K562 (cell line): Measurements from ENCODE around the gene BMPR2. TPM values are rescaled to one million over a fixed set of nuclear protein-coding genes. Genes with fewer than 3 reads are reported as not detected.

Experiments used
- ATAC-seq: fragments of 200-7000 bp; cut with Tn5 transposase; 3 replicates; pipeline ENCODE4 v1.9.1; 2020; ENCODE audit warnings: moderate library complexity
- BruUV-seq: library from RNA; stranded (reverse); fragments of 400-500 nt; replicated peaks from 2 replicates; lab custom pipeline; 2021; lab: Mats Ljungman, UMichigan
- CTCF ChIA-PET: fragments of 300-600 bp; formaldehyde crosslinking; extraction: SDS; loops from one replicate; lab custom pipeline; 2021; ENCODE audit warnings: low intra/inter-chr PET ratio; lab: Yijun Ruan, JAX
- POLR2A ChIA-PET: fragments of 300-600, 350-650 bp; sonication (Branson Sonifier 250); formaldehyde crosslinking; extraction: SDS; loops from one replicate; lab custom pipeline; 2021; ENCODE audit warnings: antibody characterized with exemption, inconsistent platforms; lab: Yijun Ruan, JAX
- DNase-seq, 4 experiments: peaks; one replicate each; pipeline versions ENCODE4 v3.0.0 to v3.0.0-alpha.2; 2011 to 2018; ENCODE audit warnings: low spot score in 3 of 4, mixed read lengths in 3 of 4; ENCODE audit errors: extremely low read depth in 1 of 4
- FAIRE-seq: peaks from 2 replicates; lab custom pipeline; 2011; peaks lifted over from hg19 to GRCh38; lab: Jason Lieb, UNC
- H2AFZ ChIP-seq: 2 replicates; pipeline ENCODE4 v1.6.0; 2011; ENCODE audit warnings: low read depth, low read length, control low read depth, inconsistent platforms
- H3K27ac ChIP-seq: fragments of 200-600 bp; 3 replicates; pipeline ENCODE4 v1.8.0; 2011; ENCODE audit warnings: low read depth, mild to moderate bottlenecking, control low read depth, inconsistent platforms, low read length, moderate library complexity, mixed read lengths; ENCODE audit errors: extremely low read depth
- H3K27me3 ChIP-seq, 2 experiments: fragments of 300-600 bp in 1 of 2; 2 replicates in 1 of 2; 3 replicates in 1 of 2; pipeline versions ENCODE4 v1.6.0 to v1.8.0; 2011; ENCODE audit warnings: inconsistent platforms in 2 of 2, low read length in 2 of 2, mild to moderate bottlenecking in 1 of 2, mixed read lengths in 1 of 2, moderate library complexity in 1 of 2; ENCODE audit not compliant: control insufficient read depth in 2 of 2, insufficient read depth in 2 of 2
- H3K36me3 ChIP-seq: fragments of 300-600 bp; 3 replicates; pipeline ENCODE4 v1.8.0; 2011; ENCODE audit warnings: mild to moderate bottlenecking, low read length, inconsistent platforms; ENCODE audit not compliant: control insufficient read depth, insufficient read depth
- H3K4me1 ChIP-seq, 2 experiments: fragments of 200-600 bp in 1 of 2; replicated peaks in 1 of 2; 2 replicates in 1 of 2; 3 replicates in 1 of 2; pipeline versions ENCODE4 v1.5.1 to v1.8.0; 2011; ENCODE audit warnings: inconsistent platforms in 2 of 2, low read length in 2 of 2, mild to moderate bottlenecking in 1 of 2, mixed read lengths in 1 of 2, moderate library complexity in 1 of 2; ENCODE audit not compliant: control insufficient read depth in 2 of 2, insufficient read depth in 2 of 2
- H3K4me2 ChIP-seq: 2 replicates; pipeline ENCODE4 v1.6.1; 2011; ENCODE audit warnings: low read length, control low read depth, inconsistent platforms, mixed read lengths; ENCODE audit not compliant: insufficient read depth
- H3K4me3 ChIP-seq: fragments of 200-600 bp; sonication (generic), shearing (Covaris generic); 2 replicates; pipeline ENCODE4 v1.5.1; 2016; ENCODE audit warnings: control low read depth, inconsistent platforms
- H3K79me2 ChIP-seq: fragments of 200-600 bp; 3 replicates; pipeline ENCODE4 v1.8.0; 2011; ENCODE audit warnings: low read length, inconsistent platforms; ENCODE audit not compliant: control insufficient read depth, insufficient read depth
- H3K9ac ChIP-seq, 2 experiments: 2 replicates each; pipeline versions ENCODE4 v1.6.0 to v1.6.1; 2011; ENCODE audit warnings: low read depth in 2 of 2, low read length in 2 of 2, control low read depth in 1 of 2, inconsistent platforms in 1 of 2, mild to moderate bottlenecking in 1 of 2, mixed read lengths in 1 of 2; ENCODE audit not compliant: insufficient read depth in 1 of 2
- H3K9me1 ChIP-seq: one replicate; pipeline ENCODE4 v1.6.0; 2011; ENCODE audit warnings: inconsistent platforms, mild to moderate bottlenecking, low read length, moderate library complexity; ENCODE audit not compliant: control insufficient read depth, insufficient read depth
- H3K9me3 ChIP-seq: replicated peaks from 2 replicates; pipeline ENCODE4 v1.5.1; 2011; ENCODE audit warnings: low read depth, low read length, inconsistent platforms; ENCODE audit not compliant: control insufficient read depth, insufficient read depth
- H4K20me1 ChIP-seq: replicated peaks from 2 replicates; pipeline ENCODE4 v1.6.1; 2011; ENCODE audit warnings: low read length, inconsistent platforms, mixed read lengths; ENCODE audit not compliant: control insufficient read depth, insufficient read depth
- KLF16 ChIP-seq: IDR thresholded peaks from 2 replicates; pipeline ENCODE4 v1.6.1; 2016; ENCODE audit warnings: antibody characterized with exemption
- MCM5 ChIP-seq: fragments of 450-650 bp; IDR thresholded peaks from 2 replicates; pipeline ENCODE4 v1.6.1; 2016; ENCODE audit warnings: low read depth
- NBN ChIP-seq: fragments of 450-650 bp; IDR thresholded peaks from 2 replicates; pipeline ENCODE4 v1.6.1; 2016; ENCODE audit warnings: low read depth, mild to moderate bottlenecking
- NR2F6 ChIP-seq: fragments of 450-650 bp; formaldehyde crosslinking; IDR thresholded peaks from 2 replicates; pipeline ENCODE4 v1.4.0; 2020; ENCODE audit warnings: mild to moderate bottlenecking
- PHTF2 ChIP-seq: fragments of 250-450 bp; sonication (Bioruptor Pico); IDR thresholded peaks from 2 replicates; pipeline ENCODE4 v1.5.0; 2021; ENCODE audit warnings: mild to moderate bottlenecking
- RAD51 ChIP-seq: fragments of 450-650 bp; IDR thresholded peaks from 2 replicates; pipeline ENCODE4 v1.7.1; 2016; ENCODE audit warnings: low read depth, mild to moderate bottlenecking, borderline replicate concordance
- ZSCAN29 ChIP-seq: fragments of 450-650 bp; IDR thresholded peaks from 2 replicates; pipeline ENCODE4 v1.6.1; 2017
- WGBS: fragments of 100-300 bp; shearing (Covaris generic); methylation state at CpG from one replicate; pipeline ENCODE4 v1.1.6; 2016; ENCODE audit warnings: low coverage, mixed read lengths; ENCODE audit not compliant: insufficient coverage; ENCODE audit errors: missing lambda C conversion rate; 5-methylcytosine and 5-hydroxymethylcytosine counted together
- in situ Hi-C: fragments of 300-500 bp; cut with MboI; formaldehyde crosslinking; loops from 4 replicates; pipeline ENCODE4 v1.15.0; 2018; ENCODE audit warnings: inconsistent platforms, mixed read lengths
- intact Hi-C: fragments of 100-400 bp; cut with micrococcal nuclease; formaldehyde crosslinking; loops from 2 replicates; pipeline ENCODE4 v1.14.2; 2022
- polyA plus RNA-seq, 8 experiments: library from polyadenylated mRNA; depleted of rRNA in 4 of 8; stranded (reverse) in 5 of 8; unstranded in 3 of 8; fragments of >200 nt; fragmentation: Nextera tagmentation in 2 of 8; fragmentation: Illumina TruSeq in 1 of 8; extraction: Ambion mirVana in 2 of 8; extraction: Trizol in 1 of 8; gene quantifications; 2 replicates each; pipeline versions ENCODE4 v1.2.1 to v1.2.3, GENCODE V29; 2011 to 2014; ENCODE audit warnings: inconsistent platforms in 1 of 8, missing spikeins in 1 of 8
- total RNA-seq, 7 experiments: library from RNA; depleted of rRNA in 6 of 7; stranded (reverse); fragments of >200 nt in 6 of 7; fragmentation: Illumina TruSeq in 2 of 7; extraction: Trizol in 2 of 7; gene quantifications; 2 replicates each; pipeline versions ENCODE4 v1.2.1 to v1.2.3, GENCODE V29; 2011 to 2021; ENCODE audit warnings: low replicate concordance in 1 of 7
- TF ChIP-seq, protein P1 (sequence below): fragments of 250-450 bp; sonication (Bioruptor Pico); IDR thresholded peaks from 2 replicates; pipeline ENCODE4 v1.9.0; 2021; ENCODE audit warnings: mild to moderate bottlenecking, inconsistent platforms
- TF ChIP-seq, protein P2 (sequence below): sonication (generic); formaldehyde crosslinking; IDR thresholded peaks from 2 replicates; pipeline ENCODE4 v1.8.0; 2022; ENCODE audit warnings: missing genetic modification reagents, mild to moderate bottlenecking, borderline replicate concordance
- TF ChIP-seq, protein P3 (sequence below), 2 experiments: fragments of 450-650 bp; IDR thresholded peaks; 2 replicates each; pipeline ENCODE4 v1.6.1; 2016; ENCODE audit warnings: mild to moderate bottlenecking in 2 of 2, borderline replicate concordance in 1 of 2, low read depth in 1 of 2, moderate library complexity in 1 of 2

BMPR2 gene
- total and polyA plus RNA-seq, 9 of the 15 experiments (the other 6 are each of a cell fraction or from before 2014, with no cell fraction given): 0.73 to 5.0 (median 3.3) TPM

DNA sequence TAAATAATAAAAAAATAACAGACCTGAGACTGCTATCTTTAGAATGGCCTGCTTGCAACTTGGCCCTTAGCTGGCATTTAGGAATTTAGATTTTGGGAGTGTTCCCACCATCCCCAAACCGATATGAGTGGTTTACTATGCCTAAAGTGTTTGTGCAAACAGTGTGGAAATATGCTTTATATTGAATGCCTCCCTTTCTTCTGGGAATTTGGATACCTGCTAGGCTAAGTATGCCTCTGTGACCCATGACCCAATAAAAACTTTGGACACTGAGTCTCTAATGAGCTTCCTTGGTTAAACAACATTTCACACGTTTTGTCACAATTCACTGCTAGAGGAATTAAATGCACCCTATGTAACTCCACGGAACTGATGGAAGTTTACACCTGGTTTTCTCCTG is 73.2 kb downstream of the BMPR2 start:
- Histone ChIP-seq H2AFZ (no peak overlapping the region), H3K4me1 (no peaks in the 10 kb centered on the region), H3K4me3 (no peak overlapping the region), H3K27me3 (no peaks in the 10 kb centered on the region), H3K9ac (no peak overlapping the region), H3K79me2 (no peaks in the 10 kb centered on the region; the same call in 2 of the 3 replicates), H3K4me2 (no peak overlapping the region), H3K36me3 (no peaks in the 10 kb centered on the region), H4K20me1 (no peaks in the 10 kb centered on the region), H3K9me1 (no peaks in the 10 kb centered on the region), H3K27ac (no peak overlapping the region), H3K9me3 (no peaks in the 10 kb centered on the region)
- ATAC-seq: no peak
- WGBS: 62% methylated on average over 3 of the region's 3 CpGs
- CTCF ChIA-PET: no interaction called here
- no peak for FAIRE-seq
- DNase-seq: no peak
- in situ Hi-C loops (no loop called here), intact Hi-C loops (no loop called here)
- TF ChIP-seq RAD51 (no peak), ZSCAN29 (no peak), NBN (no peak), MCM5 (no peak), PHTF2 (CRISPR knock-in tag) (no peak), KLF16 (no peak), NR2F6 (CRISPR knock-in tag) (no peak)
- TF ChIP-seq, protein P1, sequence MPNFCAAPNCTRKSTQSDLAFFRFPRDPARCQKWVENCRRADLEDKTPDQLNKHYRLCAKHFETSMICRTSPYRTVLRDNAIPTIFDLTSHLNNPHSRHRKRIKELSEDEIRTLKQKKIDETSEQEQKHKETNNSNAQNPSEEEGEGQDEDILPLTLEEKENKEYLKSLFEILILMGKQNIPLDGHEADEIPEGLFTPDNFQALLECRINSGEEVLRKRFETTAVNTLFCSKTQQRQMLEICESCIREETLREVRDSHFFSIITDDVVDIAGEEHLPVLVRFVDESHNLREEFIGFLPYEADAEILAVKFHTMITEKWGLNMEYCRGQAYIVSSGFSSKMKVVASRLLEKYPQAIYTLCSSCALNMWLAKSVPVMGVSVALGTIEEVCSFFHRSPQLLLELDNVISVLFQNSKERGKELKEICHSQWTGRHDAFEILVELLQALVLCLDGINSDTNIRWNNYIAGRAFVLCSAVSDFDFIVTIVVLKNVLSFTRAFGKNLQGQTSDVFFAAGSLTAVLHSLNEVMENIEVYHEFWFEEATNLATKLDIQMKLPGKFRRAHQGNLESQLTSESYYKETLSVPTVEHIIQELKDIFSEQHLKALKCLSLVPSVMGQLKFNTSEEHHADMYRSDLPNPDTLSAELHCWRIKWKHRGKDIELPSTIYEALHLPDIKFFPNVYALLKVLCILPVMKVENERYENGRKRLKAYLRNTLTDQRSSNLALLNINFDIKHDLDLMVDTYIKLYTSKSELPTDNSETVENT (CRISPR knock-in tag): no peak
- TF ChIP-seq, protein P2, sequence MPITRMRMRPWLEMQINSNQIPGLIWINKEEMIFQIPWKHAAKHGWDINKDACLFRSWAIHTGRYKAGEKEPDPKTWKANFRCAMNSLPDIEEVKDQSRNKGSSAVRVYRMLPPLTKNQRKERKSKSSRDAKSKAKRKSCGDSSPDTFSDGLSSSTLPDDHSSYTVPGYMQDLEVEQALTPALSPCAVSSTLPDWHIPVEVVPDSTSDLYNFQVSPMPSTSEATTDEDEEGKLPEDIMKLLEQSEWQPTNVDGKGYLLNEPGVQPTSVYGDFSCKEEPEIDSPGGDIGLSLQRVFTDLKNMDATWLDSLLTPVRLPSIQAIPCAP (CRISPR knock-in tag): no peak
- TF ChIP-seq, protein P3, sequence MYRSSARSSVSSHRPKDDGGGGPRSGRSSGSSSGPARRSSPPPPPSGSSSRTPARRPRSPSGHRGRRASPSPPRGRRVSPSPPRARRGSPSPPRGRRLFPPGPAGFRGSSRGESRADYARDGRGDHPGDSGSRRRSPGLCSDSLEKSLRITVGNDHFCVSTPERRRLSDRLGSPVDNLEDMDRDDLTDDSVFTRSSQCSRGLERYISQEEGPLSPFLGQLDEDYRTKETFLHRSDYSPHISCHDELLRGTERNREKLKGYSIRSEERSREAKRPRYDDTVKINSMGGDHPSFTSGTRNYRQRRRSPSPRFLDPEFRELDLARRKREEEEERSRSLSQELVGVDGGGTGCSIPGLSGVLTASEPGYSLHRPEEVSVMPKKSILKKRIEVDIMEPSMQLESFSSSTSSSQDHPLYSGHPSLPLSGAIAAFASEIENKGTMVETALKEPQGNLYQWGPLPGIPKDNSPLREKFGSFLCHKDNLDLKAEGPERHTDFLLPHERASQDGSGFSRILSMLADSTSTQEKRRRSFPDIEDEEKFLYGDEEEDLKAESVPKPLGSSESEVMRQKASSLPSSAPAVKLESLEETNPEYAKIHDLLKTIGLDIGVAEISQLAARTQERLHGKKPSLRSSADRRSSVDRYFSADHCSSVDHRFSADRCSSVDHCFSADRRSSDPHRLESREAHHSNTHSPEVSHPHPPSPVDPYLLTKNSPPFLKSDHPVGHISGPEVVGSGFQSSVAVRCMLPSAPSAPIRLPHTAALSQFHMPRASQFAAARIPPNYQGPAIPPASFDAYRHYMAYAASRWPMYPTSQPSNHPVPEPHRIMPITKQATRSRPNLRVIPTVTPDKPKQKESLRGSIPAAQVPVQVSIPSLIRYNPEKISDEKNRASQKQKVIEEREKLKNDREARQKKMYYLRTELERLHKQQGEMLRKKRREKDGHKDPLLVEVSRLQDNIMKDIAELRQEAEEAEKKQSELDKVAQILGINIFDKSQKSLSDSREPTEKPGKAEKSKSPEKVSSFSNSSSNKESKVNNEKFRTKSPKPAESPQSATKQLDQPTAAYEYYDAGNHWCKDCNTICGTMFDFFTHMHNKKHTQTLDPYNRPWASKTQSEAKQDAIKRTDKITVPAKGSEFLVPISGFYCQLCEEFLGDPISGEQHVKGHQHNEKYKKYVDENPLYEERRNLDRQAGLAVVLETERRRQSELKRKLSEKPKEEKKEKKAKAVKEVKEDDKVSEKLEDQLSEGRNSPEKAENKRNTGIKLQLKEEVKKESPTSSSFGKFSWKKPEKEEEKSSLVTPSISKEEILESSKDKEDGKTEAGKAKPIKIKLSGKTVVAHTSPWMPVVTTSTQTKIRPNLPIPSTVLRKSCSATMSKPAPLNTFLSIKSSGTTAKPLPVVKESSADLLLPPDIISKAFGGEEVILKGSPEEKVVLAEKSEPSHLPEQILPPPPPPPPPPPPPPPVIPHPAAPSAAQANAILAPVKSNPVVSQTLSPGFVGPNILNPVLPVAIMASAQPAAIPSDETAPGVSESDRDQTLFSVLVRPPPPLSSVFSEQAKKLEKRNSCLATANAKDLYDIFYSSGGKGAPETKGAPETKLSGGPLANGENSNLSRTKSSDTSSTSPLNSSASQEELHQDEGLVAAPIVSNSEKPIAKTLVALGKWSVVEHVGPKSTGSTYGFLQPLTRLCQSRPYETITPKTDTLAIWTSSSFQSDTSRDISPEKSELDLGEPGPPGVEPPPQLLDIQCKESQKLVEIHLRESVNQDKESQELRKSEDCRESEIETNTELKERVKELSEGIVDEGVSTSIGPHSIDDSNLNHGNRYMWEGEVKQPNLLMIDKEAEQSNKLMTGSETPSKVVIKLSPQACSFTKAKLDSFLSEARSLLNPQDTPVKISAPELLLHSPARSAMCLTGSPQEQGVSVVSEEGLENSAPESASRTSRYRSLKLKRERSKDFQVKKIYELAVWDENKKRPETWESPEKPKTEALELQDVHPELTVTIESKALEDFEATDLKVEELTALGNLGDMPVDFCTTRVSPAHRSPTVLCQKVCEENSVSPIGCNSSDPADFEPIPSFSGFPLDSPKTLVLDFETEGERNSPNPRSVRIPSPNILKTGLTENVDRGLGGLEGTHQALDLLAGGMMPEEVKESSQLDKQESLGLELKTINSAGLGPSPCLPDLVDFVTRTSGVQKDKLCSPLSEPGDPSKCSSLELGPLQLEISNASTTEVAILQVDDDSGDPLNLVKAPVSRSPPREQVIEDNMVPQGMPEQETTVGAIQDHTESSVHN (IDR thresholded peaks at IDR 0.05; ENCODE audit: borderline replicate concordance in 1 of 2, low read depth in 1 of 2): no peak
- POLR2A ChIA-PET: interaction anchor here (0.7 kb wide), 1 partner anchor 29 kb away, joined by 3 read pairs; no protein-coding TSS in a partner anchor
- no TSS peak for BruUV-seq
